Heart right ventricle (tissue), 16 donors: Measurements from ENCODE around the gene DNAH6. TPM values are rescaled to one million over a fixed set of nuclear protein-coding genes. Genes with fewer than 3 reads are reported as not detected.
"Not testable (repeated sequence)": the region's sequence is repeated elsewhere in the genome, so short reads cannot be mapped to it uniquely, and the experiment has no call there.

Experiments
- ATAC-seq, 8 donors: fragments of 200-7000 bp; cut with Tn5 transposase; one replicate each; pipeline ENCODE4 v1.9.1; 2020; ENCODE audit warnings: mild to moderate bottlenecking in 8 of 8, moderate library complexity in 8 of 8, moderate number of reproducible peaks in 1 of 8
- DNase-seq, 2 donors: peaks; one replicate each; pipeline ENCODE4 v3.0.0-alpha.2; 2020
- H3K27ac ChIP-seq, 10 donors: fragments of 200-600 bp; sonication (generic) in 2 of 10; one replicate each; pipeline versions ENCODE4 v1.5.0 to v1.8.0; 2020 to 2022; ENCODE audit warnings: mild to moderate bottlenecking in 3 of 10
- H3K27me3 ChIP-seq, 7 donors: fragments of 200-600 bp; one replicate each; pipeline ENCODE4 v1.8.0; 2021 to 2022; ENCODE audit warnings: mild to moderate bottlenecking in 2 of 7
- H3K36me3 ChIP-seq, 9 donors: fragments of 200-600 bp; sonication (generic) in 1 of 9; one replicate each; pipeline versions ENCODE4 v1.5.0 to v1.8.0; 2020 to 2022; ENCODE audit warnings: mild to moderate bottlenecking in 2 of 9
- H3K4me1 ChIP-seq, 9 donors: fragments of 200-600 bp; sonication (generic) in 1 of 9; one replicate each; pipeline versions ENCODE4 v1.5.0 to v1.8.0; 2020 to 2022; ENCODE audit warnings: mild to moderate bottlenecking in 4 of 9
- H3K4me3 ChIP-seq, 10 donors: fragments of 200-600 bp; sonication (generic) in 2 of 10; one replicate each; pipeline versions ENCODE4 v1.5.0 to v1.8.0; 2020 to 2022; ENCODE audit warnings: mild to moderate bottlenecking in 7 of 10, moderate library complexity in 2 of 10
- H3K9me3 ChIP-seq, 11 donors: fragments of 200-600 bp in 10 of 11; sonication (generic) in 2 of 11; one replicate each; pipeline versions ENCODE4 v1.5.0 to v1.8.0; 2013 to 2022; ENCODE audit warnings: mild to moderate bottlenecking in 2 of 11, control low read depth in 1 of 11, moderate library complexity in 1 of 11
- WGBS, 2 donors: extraction: QIAGEN DNeasy Blood & Tissue Kit; methylation state at CpG; one replicate each; pipeline ENCODE4 v1.1.7; 2013; ENCODE audit warnings: inconsistent platforms in 1 of 2; 5-methylcytosine and 5-hydroxymethylcytosine counted together
- intact Hi-C, 10 donors: fragments of 100-400 bp; cut with DNase I; formaldehyde crosslinking; loops; one replicate each; pipeline versions ENCODE4 v1.11.1 to v1.14.2; 2022
- long read RNA-seq, 3 donors: library from polyadenylated mRNA; unstranded; transcript quantifications; one replicate each; pipeline ENCODE4 v2.0.0, GENCODE V29; 2020 to 2021
- polyA plus RNA-seq, 2 donors: library from polyadenylated mRNA; stranded (reverse); fragments of 200-250 nt; gene quantifications; one replicate each; pipeline ENCODE4 v1.2.3, GENCODE V29; 2013
- total RNA-seq, 10 donors: library from RNA; stranded (reverse); fragmentation: NEBNext Ultra II Directional in 3 of 10; extraction: Animal tissue kit (Norgen Biotek cat#: 25700) in 3 of 10; gene quantifications; one replicate each; pipeline versions ENCODE4 v1.2.1 to v1.2.4, GENCODE V29; 2021 to 2023
- TF ChIP-seq, protein P1 (sequence below), 9 donors: fragments of 200-600 bp; sonication (generic) in 2 of 9; IDR thresholded peaks; one replicate each; pipeline versions ENCODE4 v1.5.0 to v1.8.0; 2021 to 2022; ENCODE audit warnings: antibody characterized with exemption in 9 of 9, mild to moderate bottlenecking in 5 of 9, moderate library complexity in 1 of 9
- donor health status: Arrhythmogenic right ventricular cardiomyopathy.
- donor health status: ischemic (EF 13 %, LVEDD 7.1; RV severe dilation, severe dysfunction).
- donor health status: healthy with polysubstance abuse.
- donor health status: DM: no; HTN: yes; CAD: no.
- donor health status: DM: no; HTN: no; CAD: no.
- donor health status: ischemic (EF 25% LVEDD 6.9; RV normal size, moderate dysfunction).
- donor health status: ischemic (EF 25% LVEDD 5.7; RV mildly dilated, moderate dysfunction).
- donor health status: healthy.
- donor health status: DM: yes; HTN: yes; CAD: no.
- donor health status: Ischemic cardiomyopathy.
- donor health status: ischemic (EF 35%, LVEDD 5.7; RV mildly dilated, moderate dysfunction).
- donor health status: nonischemic (EF 11% LVEDD 7.7; RV severe dilation, severe dysfunction).
- donor health status: DM: yes; HTN: yes; CAD: no.
- donor health status: PGD.
- donor health status: ischemic (EF 29% LVEDD 5.4; RV normal size, mild dysfunction).
- donor health status: nonischemic (EF 23%, LVEDD 6.1; RV moderate dilation, normal function).

The DNAH6 gene
- total RNA-seq (under 1 TPM in 9 of 10 donors, not detected in 1; 0.08 to 0.49 (median 0.25) TPM), polyA plus RNA-seq (under 1 TPM; 0.03 to 0.07 TPM)
- long read RNA-seq, donor 1: 0 reads
- long read RNA-seq, donor 2: 0 reads
- long read RNA-seq, donor 3, partial matches to known transcripts: 0 of 2 reads
- long read RNA-seq, donor 3, other reads (novel, unspliced or antisense): 2 of 2 reads

DNA sequence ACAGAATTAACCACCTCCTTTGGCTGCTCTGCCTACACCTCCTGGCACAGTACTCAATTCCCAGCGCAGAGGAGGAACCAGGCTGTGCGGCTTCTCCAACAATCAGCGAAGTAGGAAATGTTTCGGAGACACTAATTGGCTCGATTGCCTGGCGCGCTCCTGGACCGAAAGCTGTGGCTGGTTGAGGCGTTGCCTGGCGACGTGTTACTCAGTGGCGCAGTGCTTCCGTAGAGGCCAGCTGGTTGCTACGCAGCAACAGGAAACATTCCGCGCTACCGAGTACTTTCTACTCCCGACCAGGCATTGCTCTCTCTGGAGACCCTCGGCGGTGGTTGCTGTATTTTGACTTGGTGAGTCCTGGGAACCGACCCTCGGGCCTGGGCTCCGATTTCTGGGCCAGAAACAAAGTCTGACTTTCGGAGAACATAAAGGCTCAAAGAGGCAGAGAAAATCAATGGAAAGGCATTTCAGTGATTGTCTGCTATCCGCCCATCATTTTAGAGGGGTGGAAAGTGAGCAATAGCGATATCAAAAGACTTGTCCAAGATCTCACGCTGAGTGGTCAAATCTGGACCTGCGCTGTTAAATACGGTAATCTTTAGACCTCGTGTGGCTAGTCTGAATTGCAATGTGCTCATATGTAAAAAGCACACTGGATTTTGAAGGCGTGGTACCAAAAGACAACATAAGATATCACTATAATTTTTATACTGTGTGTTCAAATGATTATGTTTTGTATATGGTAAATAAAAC, at the start of gene DNAH6:
Gene DNAH6, plus strand, starts transcription at position 265 of the 753 bp plus-strand sequence. CDS start 1,329 bp downstream, outside the sequence.
- Histone ChIP-seq H3K27me3 (peaks cover 0 to 4% (median 0%) of the 10 kb centered on the region in 7 donors), H3K4me1 (peaks cover 0 to 9% (median 4%) of the 10 kb centered on the region in 9 donors), H3K36me3 (no peaks in the 10 kb centered on the region), H3K9me3 (peaks cover 0 to 11% (median 0%) of the 10 kb centered on the region in 11 donors), H3K27ac (peak within 1 kb of the TSS in 2 of 10 donors; percentile 11 to 20), H3K4me3 (peak within 1 kb of the TSS in 9 of 10 donors; percentile 31 to 59 (median 55))
- DNase-seq (peak; percentile 87 to 94), ATAC-seq (peak; percentile 99 to 100 (median 100))
- WGBS, 2 donors: 9 to 10% methylated on average over 31 of the region's 31 CpGs
- intact Hi-C loops: no loop called here
- TF ChIP-seq, protein P1, sequence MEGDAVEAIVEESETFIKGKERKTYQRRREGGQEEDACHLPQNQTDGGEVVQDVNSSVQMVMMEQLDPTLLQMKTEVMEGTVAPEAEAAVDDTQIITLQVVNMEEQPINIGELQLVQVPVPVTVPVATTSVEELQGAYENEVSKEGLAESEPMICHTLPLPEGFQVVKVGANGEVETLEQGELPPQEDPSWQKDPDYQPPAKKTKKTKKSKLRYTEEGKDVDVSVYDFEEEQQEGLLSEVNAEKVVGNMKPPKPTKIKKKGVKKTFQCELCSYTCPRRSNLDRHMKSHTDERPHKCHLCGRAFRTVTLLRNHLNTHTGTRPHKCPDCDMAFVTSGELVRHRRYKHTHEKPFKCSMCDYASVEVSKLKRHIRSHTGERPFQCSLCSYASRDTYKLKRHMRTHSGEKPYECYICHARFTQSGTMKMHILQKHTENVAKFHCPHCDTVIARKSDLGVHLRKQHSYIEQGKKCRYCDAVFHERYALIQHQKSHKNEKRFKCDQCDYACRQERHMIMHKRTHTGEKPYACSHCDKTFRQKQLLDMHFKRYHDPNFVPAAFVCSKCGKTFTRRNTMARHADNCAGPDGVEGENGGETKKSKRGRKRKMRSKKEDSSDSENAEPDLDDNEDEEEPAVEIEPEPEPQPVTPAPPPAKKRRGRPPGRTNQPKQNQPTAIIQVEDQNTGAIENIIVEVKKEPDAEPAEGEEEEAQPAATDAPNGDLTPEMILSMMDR (IDR thresholded peaks at IDR 0.05): no peak

- Histone ChIP-seq H3K9me3 (peaks cover 0 to 23% (median 4%) of the 10 kb centered on the region in 11 donors), H3K27me3 (no peaks in the 10 kb centered on the region), H3K4me3 (no peak overlapping the region), H3K27ac (no peak overlapping the region), H3K4me1 (no peaks in the 10 kb centered on the region), H3K36me3 (no peaks in the 10 kb centered on the region)
- DNase-seq (no peak), ATAC-seq (no peak)
- WGBS, 2 donors: 100% methylated on average over 1 of the region's 1 CpG
- intact Hi-C loops: no loop called here
- TF ChIP-seq, protein P1 (IDR thresholded peaks at IDR 0.05): no peak
Observed at GRCh38 chr2:84467389-84467788, 48.9 kb upstream of the DNAH6 start.

DNA sequence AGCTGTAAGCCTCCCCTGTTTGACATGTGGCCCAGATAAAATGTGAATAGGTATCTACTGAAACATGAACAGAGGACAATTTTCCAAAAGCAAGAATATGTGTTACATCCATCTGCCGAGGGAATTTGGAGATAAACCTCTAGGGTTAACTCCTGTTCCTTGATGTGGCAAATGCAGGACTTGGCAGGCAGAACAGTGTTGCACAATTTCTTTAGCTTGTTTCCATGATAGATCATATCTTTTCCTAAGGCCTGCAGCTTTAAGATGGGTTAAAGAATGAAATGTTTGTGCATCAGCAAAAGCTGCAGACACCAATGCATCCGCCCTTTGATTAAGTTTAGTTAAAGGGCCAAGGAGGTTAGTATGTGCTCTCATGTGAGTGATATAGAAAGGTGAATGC, 43.9 kb upstream of the DNAH6 start:
- H3K4me3 ChIP-seq, intact Hi-C loops, H3K27ac ChIP-seq, H3K27me3 ChIP-seq, H3K36me3 ChIP-seq, DNase-seq, ATAC-seq, H3K4me1 ChIP-seq: not testable (repeated sequence)
- WGBS, 2 donors: 41 to 61% methylated on average over 2 of the region's 2 CpGs
- H3K9me3 ChIP-seq: peaks cover 0 to 28% (median 8%) of the 10 kb centered on the region in 11 donors

DNA sequence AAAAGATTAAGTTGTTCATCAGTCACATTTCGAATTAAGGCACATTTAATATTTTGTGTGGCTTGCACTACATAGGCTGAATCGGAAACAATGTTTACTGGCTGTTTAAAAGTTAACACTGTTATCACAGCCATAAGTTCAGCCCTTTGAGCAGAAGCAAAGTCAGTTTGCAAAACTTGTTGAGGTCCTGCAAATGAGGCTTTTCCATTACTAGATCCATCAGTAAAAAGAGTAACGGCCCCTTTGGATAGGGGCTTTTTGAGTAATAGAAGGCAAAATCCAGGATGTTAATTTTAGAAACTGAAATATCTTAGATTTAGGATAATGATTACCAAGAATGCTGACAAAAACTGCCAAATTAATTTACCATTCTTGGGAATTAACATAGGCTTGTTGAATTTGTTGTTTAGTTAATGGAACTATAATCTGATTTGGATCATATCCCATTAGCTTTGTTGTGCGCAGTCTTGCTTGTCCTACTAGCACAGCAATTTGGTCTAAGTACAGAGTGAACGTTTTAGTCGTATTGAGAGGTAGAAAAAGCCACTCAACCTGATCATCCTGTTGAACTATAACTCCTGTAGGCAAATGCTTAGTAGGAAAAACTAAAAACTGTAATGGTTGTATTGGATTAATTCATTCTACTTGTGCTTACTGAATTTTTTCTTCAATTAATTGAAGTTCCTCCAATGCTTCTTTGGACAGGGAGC, 43.3 kb upstream of the DNAH6 start:
- no peaks in the 10 kb centered on the region for H3K4me1 ChIP-seq
- H3K4me3 ChIP-seq: no peak overlapping the region
- H3K27me3 ChIP-seq: no peaks in the 10 kb centered on the region
- no peak overlapping the region for H3K27ac ChIP-seq
- TF ChIP-seq, protein P1 (IDR thresholded peaks at IDR 0.05): no peak
- no peak for DNase-seq
- no peaks in the 10 kb centered on the region for H3K36me3 ChIP-seq
- ATAC-seq: no peak
- 80 to 82% methylated on average over 6 of the region's 6 CpGs for WGBS, 2 donors
- intact Hi-C loops: no loop called here
- H3K9me3 ChIP-seq: peaks cover 0 to 32% (median 8%) of the 10 kb centered on the region in 11 donors
